Inflammatory macrophage treated with lipopolysaccharide for 1 hour (primary cell): ENCODE data around the gene NTN4.
"Not testable (repeated sequence)": the region's sequence is repeated elsewhere in the genome, so short reads cannot be mapped to it uniquely, and the experiment has no call there.

Experiments
- DNase-seq, 2 donors: peaks; one replicate each; pipeline ENCODE4 v3.0.0-alpha.2; 2020 to 2022

Gene NTN4

DNA sequence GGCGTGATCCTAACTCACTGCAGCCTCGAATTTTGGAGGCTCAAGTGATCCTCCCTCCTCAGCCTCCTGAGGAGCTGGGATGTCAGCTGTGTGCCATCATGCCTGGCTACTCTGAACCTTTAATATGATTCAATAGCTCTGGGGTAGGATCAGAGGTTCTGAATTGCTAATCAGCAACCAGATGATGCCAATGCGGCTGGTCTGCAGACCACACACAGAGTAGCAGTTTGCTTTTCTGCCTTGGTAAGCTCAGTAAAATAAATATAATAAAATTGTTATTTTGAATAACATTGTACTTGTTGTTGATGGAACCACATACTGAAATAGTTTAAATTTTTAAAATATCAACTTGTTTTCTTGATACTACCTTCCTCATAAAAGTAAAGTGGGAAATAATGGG is 86.6 kb downstream of the NTN4 start:
- no peak for DNase-seq

DNA sequence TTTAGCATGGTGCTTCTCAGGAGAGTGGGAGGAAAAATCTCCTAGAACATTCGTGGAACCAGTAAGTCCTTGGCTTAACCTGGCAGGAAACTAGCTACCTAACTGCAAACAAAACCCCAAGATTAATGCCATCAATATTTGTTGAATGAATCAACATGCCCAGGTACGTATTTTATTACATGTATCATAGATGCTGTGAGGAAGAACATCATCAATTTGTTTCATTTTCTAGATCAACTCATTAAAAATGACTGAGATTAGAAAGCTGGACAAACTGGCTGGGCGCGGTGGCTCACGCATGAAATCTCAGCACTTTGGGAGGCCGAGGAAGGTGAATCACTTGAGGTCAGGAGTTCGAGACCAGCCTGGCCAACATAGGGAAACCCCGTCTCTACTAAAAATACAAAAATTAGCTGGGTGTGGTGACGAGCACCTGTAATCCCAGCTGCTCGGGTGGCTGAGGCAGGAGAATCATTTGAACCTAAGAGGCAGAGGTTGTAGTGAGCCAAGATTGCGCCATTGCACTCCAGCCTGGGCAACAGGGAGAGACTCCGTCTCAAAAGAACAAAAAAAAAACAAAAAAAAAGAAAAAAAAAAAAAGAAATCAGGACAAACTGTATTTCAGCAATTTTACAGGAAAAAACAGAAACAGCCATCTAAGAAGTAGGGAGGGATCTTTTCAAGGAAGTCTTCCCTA is 88.7 kb downstream of the NTN4 start:
- no peak for DNase-seq

DNA sequence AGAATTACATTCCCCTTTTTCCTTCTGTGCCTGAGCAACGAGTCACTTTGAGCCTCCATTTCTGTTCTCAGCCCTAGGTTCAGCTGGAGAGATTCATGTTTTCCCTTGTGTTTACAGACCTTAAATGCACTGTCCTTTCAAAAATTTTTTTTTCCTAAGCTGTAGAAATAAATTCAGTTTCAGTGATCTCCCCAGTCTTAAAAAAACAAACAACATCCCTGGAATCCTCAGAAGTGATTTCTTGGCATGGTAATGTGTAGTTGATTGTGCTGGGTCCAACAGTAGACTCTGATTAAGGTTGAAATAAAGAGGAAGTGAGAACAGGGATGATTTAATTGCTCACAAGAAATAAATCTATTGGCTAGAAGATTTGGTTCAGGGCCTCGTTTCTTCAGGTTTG is 89.3 kb downstream of the NTN4 start:
- DNase-seq = no peak

DNA sequence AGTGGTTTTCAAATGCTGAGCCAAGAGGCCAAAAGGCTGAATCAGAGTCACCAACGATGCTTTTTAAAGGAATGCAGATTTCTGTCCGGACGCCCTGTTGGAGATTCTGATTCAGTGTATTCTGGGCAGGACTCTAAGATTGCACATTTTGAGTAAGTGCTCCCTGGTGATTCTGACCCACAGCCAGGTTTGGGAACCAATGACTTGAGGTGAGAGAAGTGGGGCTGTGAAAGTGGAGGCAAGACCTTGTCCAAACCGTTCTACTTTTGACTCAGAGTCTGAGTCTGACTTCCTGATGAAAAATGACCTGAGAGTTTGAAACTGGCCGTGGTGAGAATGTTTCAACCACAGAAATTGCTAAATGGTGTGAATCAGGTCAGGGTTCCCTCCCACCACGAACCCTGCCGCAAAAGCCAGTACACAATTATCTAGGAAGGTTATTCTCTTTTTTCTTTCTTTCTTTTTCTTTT is 90.2 kb downstream of the NTN4 start:
- no peak for DNase-seq

DNA sequence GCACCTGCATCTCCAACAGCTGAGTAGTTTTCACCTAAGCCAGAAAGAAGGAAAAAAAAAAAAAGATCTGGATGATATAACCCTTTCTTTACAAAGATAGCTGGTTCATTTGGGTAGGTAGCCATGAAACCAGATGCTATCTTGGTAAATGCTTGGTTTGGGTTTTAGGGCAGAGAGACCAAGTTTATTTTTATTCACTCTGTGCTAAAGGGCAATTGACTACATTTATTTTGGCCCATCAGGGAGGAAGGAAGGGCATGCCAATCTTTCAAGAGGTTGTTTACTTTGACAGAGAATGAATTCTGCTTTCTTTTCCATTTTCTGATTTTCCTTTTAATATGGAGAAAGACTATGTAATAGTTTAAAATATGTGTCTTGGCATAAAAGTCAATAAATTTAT is 91.0 kb downstream of the NTN4 start:
- no peak for DNase-seq

DNA sequence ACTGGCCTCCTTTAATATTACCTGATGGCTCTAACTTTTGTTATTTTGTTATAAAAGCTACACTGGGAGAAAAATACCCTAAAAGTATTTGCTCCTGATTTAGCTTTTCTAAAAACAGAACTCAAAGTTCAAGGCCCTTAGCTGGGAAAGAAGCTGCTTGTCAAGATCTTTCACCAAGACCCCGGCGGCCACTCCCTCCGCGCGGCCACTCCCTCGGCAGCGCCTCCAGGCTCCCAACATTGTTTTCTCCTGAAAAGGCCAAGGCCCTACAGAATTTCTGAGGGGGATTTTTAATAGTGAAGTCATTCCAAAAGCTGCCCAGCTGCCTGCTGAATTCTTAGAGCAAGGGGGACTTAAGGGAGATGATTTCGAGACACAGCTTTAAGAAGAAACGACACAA is 96.4 kb downstream of the NTN4 start:
- no peak for DNase-seq

DNA sequence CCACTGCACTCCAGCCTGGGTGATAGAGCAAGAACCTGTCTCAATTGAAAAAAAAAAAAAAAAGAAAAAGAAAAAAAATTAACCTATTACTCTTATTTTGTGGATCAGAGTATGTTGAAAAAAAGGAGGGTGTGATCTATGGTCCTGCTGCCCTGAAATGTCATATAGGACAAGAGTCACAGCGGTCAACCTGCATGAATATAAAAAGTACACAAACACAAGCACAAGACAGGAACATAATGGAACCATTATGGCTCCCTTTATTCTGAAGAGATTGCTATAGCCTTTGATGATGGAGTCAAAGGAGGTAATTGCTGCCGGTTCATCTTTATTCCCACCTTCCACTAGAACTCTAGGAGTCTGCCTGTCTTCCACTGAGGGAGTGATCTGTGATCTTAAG is 96.9 kb downstream of the NTN4 start:
- DNase-seq = no peak

DNA sequence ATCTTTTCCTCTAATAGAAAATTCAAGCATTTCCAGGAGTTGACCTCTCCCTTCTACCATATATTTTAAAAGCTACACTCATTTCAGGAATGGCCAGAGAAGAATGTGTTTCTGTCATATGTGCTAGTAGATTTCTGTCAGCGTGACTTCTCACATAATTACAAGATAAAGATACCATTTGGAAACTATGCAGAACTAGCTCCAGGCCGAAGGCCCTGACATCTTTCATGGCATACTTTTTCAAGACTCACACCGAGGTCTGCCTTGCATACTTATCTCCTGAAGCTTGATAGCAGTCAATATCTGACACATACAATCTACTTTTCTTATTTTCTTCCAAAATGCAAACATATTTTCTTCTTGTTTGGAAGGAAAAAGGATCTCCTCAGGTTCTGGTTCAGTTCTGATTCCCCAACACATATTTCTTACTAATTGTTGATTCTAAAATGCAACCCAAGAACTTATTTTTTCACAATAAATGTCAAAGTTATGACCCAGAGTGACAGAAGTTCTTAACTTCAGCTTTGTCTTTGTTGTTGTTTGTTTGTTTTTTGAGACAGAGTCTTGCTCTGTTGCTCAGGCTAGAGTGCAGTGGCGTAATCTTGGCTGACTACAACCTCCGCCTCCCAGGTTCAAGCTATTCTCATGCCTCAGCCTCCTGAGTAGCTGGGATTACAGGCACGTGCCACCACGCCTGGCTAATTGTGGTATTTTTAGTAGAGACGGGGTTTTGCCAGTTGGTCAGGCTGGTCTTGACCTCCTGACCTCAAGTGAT is 99.5 kb downstream of the NTN4 start:
- DNase-seq = no peak

DNA sequence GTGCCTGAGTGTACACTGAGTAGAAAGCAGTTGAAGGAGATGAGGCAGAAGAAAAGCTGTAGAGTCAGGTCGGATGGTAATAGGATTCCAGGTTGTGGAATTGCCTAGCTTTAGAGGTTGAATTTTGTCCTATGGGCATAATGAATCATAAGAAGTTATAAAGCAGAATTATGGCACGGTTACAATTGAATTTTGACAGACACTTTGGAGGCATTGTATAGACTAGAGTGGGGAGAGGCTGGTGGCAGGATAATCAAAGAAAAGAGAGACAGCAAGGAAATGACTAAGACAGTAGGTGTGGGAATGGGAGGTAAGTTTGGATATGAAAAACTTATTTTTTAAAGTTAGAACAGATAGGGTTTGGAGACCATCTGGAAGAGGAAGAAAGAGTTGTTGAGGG is 102.6 kb downstream of the NTN4 start:
- no peak for DNase-seq

DNA sequence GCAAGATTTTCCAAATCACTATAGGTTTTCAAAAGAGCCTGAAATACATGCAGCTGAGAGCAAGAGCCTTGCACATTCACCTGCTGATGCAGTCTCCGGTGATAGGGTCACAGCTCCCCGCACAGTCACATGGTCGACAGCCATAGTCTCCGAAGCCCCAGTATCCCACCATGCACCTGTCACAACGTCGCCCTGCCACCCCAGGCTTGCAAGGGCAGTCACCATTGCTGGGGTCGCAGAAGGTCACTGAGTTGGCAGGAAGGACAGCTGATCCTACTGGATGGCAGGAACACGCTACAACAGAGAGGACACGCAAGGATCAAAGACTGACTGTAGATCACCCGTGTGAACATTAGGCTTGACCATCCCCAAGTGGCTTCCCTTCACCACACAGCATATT is 107.1 kb downstream of the NTN4 start:
- no peak for DNase-seq

DNA sequence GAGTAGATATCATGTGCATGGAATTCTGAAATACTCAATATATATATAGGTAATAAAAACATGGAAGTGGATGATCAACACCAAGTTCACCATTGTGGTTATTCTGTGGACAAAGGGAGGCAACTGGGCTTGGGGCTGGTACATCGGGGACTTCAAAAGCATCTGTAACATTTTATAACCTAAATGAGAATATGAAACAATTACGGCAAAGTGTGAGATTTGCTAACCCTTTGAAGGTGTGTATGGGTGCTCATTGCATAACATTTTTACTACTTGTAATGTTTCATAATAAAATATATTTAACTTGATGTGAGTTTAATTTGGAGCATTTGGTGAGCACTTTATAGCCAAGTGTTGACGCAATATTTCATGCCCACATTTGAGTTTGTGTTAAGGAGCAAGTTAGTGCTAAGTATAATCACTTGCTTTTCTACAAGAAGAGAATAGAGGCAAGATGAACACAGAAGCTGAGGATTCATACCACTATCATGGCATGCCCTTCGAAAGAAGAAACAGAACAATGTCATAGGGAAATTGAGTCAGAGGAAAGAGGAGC is 109.3 kb downstream of the NTN4 start:
- no peak for DNase-seq

DNA sequence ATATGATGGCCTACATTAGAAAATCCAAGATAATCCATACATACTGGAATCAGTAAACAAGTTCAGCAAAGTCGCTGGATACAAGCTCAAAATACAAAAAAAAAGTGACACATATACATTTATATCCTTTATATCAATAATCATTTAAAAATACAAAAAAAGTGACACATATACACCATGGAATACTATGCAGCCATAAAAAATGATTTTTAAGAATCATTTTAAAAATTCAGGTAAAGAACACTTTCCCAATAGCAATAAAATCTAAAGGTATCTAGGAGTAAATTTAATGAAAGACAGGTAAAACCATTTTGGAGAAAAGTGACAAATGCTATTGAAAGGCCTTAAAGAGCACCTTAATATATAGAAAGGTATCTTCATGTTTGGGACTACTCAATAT is 111.9 kb downstream of the NTN4 start:
- DNase-seq = no peak

DNA sequence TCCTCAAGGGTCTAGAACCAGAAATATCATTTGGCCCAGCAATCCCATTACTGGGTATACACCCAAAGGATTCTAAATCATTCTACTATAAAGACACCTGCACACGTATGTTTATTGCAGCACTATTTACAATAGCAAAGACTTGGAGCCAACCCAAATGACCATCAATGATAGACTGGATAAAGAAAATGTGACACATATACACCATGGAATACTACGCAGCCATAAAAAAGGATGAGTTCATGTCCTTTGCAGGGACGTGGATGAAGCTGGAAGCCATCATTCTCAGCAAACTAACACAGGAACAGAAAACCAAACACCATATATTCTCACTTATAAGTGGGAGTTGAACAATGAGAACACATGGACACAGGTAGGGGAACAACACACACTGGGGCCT is 112.8 kb downstream of the NTN4 start:
- DNase-seq = not testable (repeated sequence)

DNA sequence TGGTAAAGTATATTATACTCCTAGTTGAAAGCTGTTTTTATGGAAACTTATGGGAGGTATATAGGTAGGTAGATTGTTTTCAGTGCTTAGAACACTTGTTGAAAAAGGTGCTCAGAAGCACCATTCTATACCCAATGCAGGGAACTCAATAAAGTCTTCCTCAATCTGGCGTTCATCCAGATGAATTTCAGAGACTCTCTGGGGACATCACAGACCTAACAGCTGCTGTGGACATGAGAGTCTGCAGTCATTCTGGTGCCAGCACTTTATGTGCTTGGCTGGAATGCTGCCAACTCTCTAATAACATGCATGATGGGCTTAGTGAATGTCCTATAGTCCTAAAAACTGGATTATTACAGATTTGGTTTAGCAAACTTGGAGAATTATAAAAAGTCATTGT is 115.9 kb downstream of the NTN4 start:
- DNase-seq = no peak

DNA sequence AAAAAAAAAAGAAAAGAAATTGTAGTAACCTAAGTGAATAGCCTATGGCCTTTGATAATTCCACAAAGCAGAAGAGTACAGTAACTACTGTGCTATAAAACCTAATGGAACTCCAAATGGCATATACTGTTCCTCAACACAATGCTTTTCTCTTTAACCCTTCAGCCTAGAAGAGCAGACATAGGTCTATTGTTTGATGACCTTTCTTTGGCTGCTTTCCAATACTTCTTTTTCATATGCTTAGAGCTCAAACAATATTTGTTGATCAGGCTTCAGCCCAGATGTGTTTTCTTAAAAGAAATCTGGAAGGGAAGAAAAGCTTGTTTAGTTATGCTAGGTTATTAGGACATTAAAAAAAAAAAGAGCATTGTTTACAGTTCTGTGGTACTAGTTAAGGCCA is 116.4 kb downstream of the NTN4 start:
- DNase-seq = no peak

DNA sequence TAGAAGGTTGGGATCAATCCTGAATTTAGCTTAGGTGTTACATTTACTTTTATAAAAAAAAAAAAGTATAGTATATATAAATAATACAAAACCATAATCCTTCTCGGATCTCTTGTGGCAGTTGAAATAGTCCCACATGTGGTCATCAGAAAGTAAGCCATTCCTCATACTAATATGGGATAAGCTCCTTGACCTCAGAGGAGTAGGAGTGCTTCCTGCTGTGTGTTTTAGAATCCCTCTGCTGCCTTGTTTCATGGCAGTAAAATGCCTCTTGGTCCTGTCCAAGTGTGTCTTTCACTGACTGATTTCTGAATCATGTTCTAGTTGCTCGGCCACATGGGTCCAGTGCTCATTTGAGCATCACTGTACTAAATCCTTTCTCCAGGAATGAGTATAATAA is 117.0 kb downstream of the NTN4 start:
- no peak for DNase-seq

DNA sequence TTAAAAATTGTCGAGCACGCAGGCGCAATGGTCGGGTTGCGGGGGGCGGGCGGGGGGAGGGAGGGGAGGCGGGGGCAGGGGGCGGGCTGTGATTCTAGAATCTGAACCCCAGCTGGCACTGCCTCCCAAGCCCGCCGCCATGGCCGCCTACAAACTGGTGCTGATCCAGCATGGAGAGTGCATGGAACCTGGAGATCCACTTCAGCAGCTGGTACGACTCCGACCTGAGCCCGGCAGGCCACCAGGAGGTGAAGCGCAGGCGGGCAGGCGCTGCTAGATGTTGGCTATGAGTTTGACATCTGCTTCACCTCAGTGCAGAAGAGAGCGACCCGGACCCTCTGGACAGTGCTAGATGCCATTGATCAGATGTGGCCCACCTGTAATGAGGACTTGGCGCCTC is 118.4 kb downstream of the NTN4 start:
- no peak for DNase-seq

DNA sequence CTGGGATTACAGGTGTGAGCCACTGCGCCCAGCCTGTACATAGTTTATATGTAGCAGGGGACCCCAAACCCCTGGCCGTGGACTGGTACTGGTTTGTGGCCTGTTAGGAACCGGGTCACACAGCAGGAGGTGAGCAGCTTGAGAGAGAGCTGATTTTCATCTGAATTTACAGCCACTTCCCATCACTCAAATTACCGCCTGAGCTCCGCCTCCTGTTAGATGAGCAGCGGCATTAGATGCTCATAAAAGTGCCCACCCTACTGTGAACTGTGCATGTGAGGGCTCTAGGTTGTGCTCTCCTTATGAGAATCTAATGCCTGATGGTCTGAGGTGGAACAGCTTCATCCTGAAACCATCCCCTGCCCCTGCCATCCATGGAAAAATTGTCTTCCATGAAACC is 119.3 kb downstream of the NTN4 start:
- no peak for DNase-seq

DNA sequence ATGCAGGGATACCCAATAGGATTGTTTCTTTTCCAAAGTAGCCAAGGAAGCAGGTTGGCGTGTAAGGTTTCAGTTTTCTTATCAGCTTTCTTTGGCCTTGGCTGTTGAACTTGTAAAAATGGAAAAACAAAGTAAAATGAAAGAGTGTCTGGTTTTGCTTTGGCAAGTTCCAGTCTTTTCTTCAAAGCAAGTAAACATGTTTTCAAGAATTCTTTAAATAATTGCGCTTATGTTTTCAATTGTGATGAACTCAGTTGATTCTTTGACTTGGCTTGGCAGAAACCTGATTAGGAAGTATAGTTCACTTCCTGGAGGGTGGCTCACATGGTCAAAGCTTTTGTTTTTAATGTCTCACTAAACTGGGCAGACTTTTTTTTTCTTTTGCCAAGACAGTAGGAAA is 127.0 kb downstream of the NTN4 start:
- DNase-seq = no peak

DNA sequence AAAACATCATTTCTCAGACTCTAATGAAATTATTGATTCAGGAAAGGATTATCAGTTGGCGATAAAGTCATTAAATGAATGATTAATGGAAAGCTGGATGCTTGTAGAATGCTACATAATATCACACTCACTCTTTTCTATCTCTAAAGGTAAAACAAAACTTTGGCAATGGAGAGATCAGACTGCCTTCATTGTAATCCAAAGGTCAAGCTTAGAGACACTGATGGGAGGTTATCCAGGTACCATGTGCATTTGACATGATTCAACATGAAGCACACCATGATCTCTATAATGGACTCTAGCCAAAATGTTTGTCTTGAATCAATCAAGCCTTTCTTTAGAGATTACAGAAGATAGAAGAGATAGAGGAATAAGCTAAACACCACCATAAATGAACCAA is 129.2 kb downstream of the NTN4 start:
- DNase-seq = no peak

DNA sequence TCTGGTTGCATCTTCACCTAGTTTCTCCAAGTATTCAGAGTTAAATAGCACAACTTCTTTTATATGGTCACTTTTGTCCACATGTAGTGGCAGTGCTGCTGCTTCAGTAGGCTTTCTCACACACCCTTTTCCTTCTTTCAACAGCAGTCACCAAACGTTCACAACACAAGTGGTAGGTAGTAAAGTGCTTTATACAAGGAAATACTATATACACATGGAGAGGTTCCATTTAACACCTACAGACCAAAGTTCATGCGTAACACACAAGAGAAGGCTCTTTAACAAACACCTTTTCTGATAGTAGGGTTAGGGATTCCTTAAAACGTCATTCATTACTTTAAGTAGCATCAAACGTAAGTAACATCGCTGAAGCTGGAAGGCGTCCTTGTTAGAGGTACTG is 132.2 kb downstream of the NTN4 start:
- no peak for DNase-seq

DNA sequence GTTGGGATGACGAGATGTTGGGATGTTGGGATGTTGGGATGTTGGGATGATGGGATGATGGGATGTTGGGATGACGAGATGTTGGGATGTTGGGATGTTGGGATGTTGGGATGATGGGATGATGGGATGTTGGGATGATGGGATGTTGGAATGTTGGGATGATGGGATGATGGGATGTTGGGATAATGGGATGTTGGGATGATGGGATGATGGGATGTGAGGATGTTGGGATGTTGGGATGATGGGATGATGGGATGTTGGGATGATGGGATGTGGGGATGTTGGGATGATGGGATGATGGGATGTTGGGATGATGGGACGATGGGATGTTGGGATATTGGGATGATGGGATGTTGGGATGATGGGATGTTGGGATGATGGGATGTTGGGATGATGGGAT is 135.9 kb downstream of the NTN4 start:
- DNase-seq = not testable (repeated sequence)

DNA sequence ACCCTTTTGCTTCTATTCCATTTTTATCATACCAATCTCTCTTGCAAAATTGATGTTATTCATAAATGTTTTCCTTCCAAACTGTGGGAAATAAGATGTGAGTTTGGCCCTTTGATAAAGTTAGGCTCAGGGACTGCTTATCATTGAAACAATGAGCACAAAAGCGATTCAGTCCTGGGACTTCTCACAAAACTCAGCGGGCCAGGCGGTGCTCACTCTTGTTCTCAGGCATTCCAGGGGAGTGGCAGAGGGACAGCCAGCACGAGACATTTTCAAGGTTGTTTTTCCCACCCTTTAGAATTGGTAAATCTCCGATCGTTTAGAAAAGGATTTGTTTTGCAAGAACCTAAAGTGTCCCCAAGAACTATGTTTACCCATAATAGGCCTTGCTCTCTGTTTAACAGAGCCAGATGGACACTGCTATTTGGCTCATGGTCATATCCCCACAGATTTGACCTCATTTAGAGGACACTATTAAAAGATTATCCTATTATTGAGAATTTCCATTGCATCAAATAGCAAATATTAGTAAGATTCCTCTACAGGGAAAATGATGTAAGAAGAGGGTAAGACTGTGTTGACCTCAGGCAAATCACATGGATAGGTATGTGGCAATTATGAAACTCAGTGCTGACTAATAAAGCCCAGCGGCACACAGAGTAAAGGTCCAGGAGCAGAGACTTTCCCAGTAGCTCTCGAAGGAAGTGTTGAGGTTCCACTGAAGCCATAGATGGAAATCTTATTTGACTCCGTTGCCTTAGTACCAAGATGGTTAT is 136.6 kb downstream of the NTN4 start:
- DNase-seq = peak in 1 of 2 donors; percentile 23

DNA sequence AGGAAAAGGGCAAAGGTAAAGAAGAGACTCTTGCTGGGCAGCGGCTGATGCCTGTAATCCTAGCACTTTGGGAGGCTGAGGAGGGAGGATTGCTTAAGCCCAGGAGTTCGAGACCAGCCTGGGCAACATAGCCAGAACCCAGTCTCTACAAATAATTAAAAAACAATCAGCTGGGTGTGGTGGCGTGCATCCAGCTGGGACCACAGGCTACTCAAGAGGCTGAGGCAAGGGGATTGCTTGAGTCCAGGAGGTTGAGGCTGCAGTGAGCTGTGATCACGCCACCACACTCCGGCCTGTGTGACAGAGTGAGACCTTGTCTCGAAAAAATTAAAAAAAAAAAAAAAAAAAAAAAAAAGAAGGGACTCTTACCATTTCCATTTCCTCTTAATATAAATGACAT is 138.9 kb downstream of the NTN4 start:
- DNase-seq = no peak
